HG03135 (cell line): ENCODE measurements around the gene PAX7.

ENCODE experiments used
- ATAC-seq: cut with Tn5 transposase; IDR thresholded peaks from one replicate; pipeline ENCODE4 v1.9.1; 2021; ENCODE audit warnings: mild to moderate bottlenecking, moderate library complexity; ENCODE audit not compliant: unreplicated experiment

Gene PAX7

GRCh38 chr1:18618546-18619466, 11.8 kb upstream of the PAX7 start:
- ATAC-seq: no peak

GRCh38 chr1:18619467-18619835, 11.2 kb upstream of the PAX7 start:
- no peak for ATAC-seq

GRCh38 chr1:18628511-18628910, 2.1 kb upstream of the PAX7 start:
- no peak for ATAC-seq

GRCh38 chr1:18629659-18630510, 761 bp upstream of the PAX7 start:
- ATAC-seq: no peak

- ATAC-seq: no peak
These were observed 1.0 kb downstream of the PAX7 start for GRCh38 chr1:18631496-18632217.

GRCh38 chr1:18632218-18632588, 1.6 kb downstream of the PAX7 start:
- no peak for ATAC-seq

- ATAC-seq: no peak
These were observed 2.3 kb downstream of the PAX7 start for GRCh38 chr1:18632783-18633421.

- no peak for ATAC-seq
These were observed 2.9 kb downstream of the PAX7 start for GRCh38 chr1:18633422-18634155.

- ATAC-seq: no peak
These were observed 3.6 kb downstream of the PAX7 start for GRCh38 chr1:18634276-18634675.

- ATAC-seq: no peak
These were observed 4.5 kb downstream of the PAX7 start for GRCh38 chr1:18635070-18635577.

- no peak for ATAC-seq
These were observed 5.4 kb downstream of the PAX7 start for GRCh38 chr1:18635891-18636595.

GRCh38 chr1:18636596-18637508, 6.2 kb downstream of the PAX7 start:
- no peak for ATAC-seq

- no peak for ATAC-seq
These were observed 6.9 kb downstream of the PAX7 start for GRCh38 chr1:18637511-18637960.

- no peak for ATAC-seq
These were observed 7.6 kb downstream of the PAX7 start for GRCh38 chr1:18637962-18638834.

- no peak for ATAC-seq
These were observed 8.3 kb downstream of the PAX7 start for GRCh38 chr1:18638835-18639364.

- ATAC-seq: no peak
These were observed 8.9 kb downstream of the PAX7 start for GRCh38 chr1:18639368-18640055.
